Neural cell (in vitro differentiated cells): ENCODE results near the gene CAMK1D. TPM values are rescaled to one million over a fixed set of nuclear protein-coding genes. Genes with fewer than 3 reads are reported as not detected.

Experiments
- H2AFZ ChIP-seq: fragments of 200-600, 300-800 bp; sonication (generic), shearing (Covaris generic); 2 replicates; pipeline ENCODE4 v1.6.0; 2014; ENCODE audit warnings: low read depth, mild to moderate bottlenecking, antibody characterized with exemption, low read length, moderate library complexity
- H3F3A ChIP-seq: fragments of 200-600 bp; shearing (Covaris generic); 2 replicates; pipeline ENCODE4 v1.6.1; 2016; ENCODE audit warnings: mild to moderate bottlenecking, moderate library complexity, mixed read lengths, antibody characterized with exemption, low read length; ENCODE audit not compliant: insufficient read depth, poor library complexity, severe bottlenecking
- H3K27ac ChIP-seq: fragments of 200-600, 300-800 bp; sonication (generic), shearing (Covaris generic); 2 replicates; pipeline ENCODE4 v1.5.1; 2014; ENCODE audit warnings: mild to moderate bottlenecking, low read length, moderate library complexity
- H3K27me3 ChIP-seq: fragments of 300-800, 200-600 bp; sonication (generic), shearing (Covaris generic); 2 replicates; pipeline ENCODE4 v1.6.0; 2014; ENCODE audit warnings: mild to moderate bottlenecking, low read depth, low read length, moderate library complexity; ENCODE audit not compliant: insufficient read depth
- H3K36me3 ChIP-seq: fragments of 300-800, 200-600 bp; sonication (generic), shearing (Covaris generic); 2 replicates; pipeline ENCODE4 v1.5.1; 2014; ENCODE audit warnings: mild to moderate bottlenecking, antibody characterized with exemption, low read length, moderate library complexity; ENCODE audit not compliant: insufficient read depth
- H3K4me2 ChIP-seq: fragments of 300-800, 200-600 bp; sonication (generic), shearing (Covaris generic); 2 replicates; pipeline ENCODE4 v1.6.0; 2014; ENCODE audit warnings: mild to moderate bottlenecking, low read length
- H3K4me3 ChIP-seq: fragments of 300-800, 200-600 bp; sonication (generic), shearing (Covaris generic); 2 replicates; pipeline ENCODE4 v1.5.1; 2014; ENCODE audit warnings: mild to moderate bottlenecking, low read length, moderate library complexity
- H3K79me2 ChIP-seq: fragments of 200-600 bp; shearing (Covaris generic); replicated peaks from 2 replicates; pipeline ENCODE4 v1.6.0; 2014; ENCODE audit warnings: mild to moderate bottlenecking, low read length, moderate library complexity; ENCODE audit not compliant: insufficient read depth
- H3K9ac ChIP-seq: fragments of 300-800, 200-600 bp; sonication (generic), shearing (Covaris generic); 2 replicates; pipeline ENCODE4 v1.6.1; 2016; ENCODE audit warnings: mild to moderate bottlenecking, low read length, mixed read lengths
- H3K9me2 ChIP-seq: fragments of 200-600 bp; shearing (Covaris generic); 2 replicates; pipeline ENCODE4 v1.6.1; 2016; ENCODE audit warnings: mild to moderate bottlenecking, low read length, mixed read lengths; ENCODE audit not compliant: insufficient read depth
- H3K9me3 ChIP-seq: fragments of 200-600, 300-800 bp; sonication (generic), shearing (Covaris generic); 2 replicates; pipeline ENCODE4 v1.6.1; 2016; ENCODE audit warnings: mild to moderate bottlenecking, mixed run types, low read length, moderate library complexity, mixed read lengths
- H4K20me1 ChIP-seq: fragments of 200-600 bp; shearing (Covaris generic); 2 replicates; pipeline ENCODE4 v1.6.1; 2016; ENCODE audit warnings: mild to moderate bottlenecking, mixed run types; ENCODE audit not compliant: insufficient read depth
- CTCF ChIP-seq: fragments of 450-650 bp; IDR thresholded peaks from 2 replicates; pipeline ENCODE4 v1.5.1; 2014; ENCODE audit warnings: antibody characterized with exemption, mild to moderate bottlenecking, moderate library complexity; ENCODE audit not compliant: poor library complexity, severe bottlenecking
- EZH2 ChIP-seq: fragments of 200-600, 300-800 bp; shearing (Covaris generic), sonication (generic); IDR thresholded peaks from 2 replicates; pipeline ENCODE4 v1.6.1; 2014; ENCODE audit warnings: antibody characterized with exemption, low read length, borderline replicate concordance, mild to moderate bottlenecking; ENCODE audit not compliant: insufficient read depth, poor library complexity, severe bottlenecking
- MXI1 ChIP-seq: fragments of 450-650 bp; conservative IDR thresholded peaks from 2 replicates; pipeline ENCODE4 v1.6.1; 2014; ENCODE audit warnings: antibody characterized with exemption, mild to moderate bottlenecking; ENCODE audit not compliant: poor library complexity, severe bottlenecking
- POLR2AphosphoS5 ChIP-seq: IDR thresholded peaks from 2 replicates; pipeline ENCODE4 v1.6.1; 2012
- RAD21 ChIP-seq: fragments of 450-650 bp; conservative IDR thresholded peaks from 2 replicates; pipeline ENCODE4 v1.6.1; 2014; ENCODE audit warnings: antibody characterized with exemption, mild to moderate bottlenecking, moderate library complexity
- SMC3 ChIP-seq: fragments of 450-650 bp; conservative IDR thresholded peaks from 2 replicates; pipeline ENCODE4 v1.6.1; 2014; ENCODE audit warnings: antibody characterized with exemption, mild to moderate bottlenecking, moderate library complexity; ENCODE audit not compliant: poor library complexity
- polyA plus RNA-seq: library from polyadenylated mRNA; depleted of rRNA; stranded (reverse); fragments of >200 nt; gene quantifications from 2 replicates; pipeline ENCODE4 v1.2.3, GENCODE V29; 2014

Gene CAMK1D
- polyA plus RNA-seq, 1 donor from 2014 or later, result 13.8 TPM

DNA sequence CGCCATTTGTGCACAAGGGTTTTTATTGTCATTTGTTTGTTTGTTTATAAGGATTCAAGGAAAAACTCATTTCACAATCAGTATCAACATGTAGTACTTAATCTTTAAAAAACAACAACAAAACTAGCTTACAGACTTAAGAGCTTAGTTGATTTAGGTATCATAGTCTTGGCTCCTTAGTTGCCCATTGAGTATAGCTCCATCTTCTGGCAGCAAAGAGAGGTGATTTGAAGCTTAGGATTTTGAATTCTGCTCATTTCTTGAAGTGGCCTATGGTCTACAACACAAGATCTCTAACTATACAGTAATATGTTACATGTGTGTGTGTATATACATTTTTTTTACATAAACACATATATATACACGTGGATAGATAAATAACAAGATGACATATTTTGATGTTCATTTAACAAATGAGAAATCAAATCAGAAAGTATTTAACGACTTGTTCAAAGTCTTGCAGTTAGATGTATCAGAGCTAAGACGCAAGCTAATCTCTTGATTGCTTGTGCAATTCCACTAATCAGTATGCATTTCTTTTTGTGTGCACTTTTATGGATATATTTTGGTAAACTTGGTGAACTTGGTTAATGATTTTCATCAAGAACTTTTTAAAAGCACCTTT is 307.3 kb downstream of the CAMK1D start:
- TF ChIP-seq RAD21 (peak; percentile 51), SMC3 (peak; percentile 45), CTCF (peak; percentile 54), EZH2 (no peak)
- Histone ChIP-seq H3K79me2 (no peaks in the 10 kb centered on the region), H3K4me3 (no peak overlapping the region), H3K9me2 (no peaks in the 10 kb centered on the region), H3K9ac (no peak overlapping the region), H3K4me2 (no peak overlapping the region), H4K20me1 (no peaks in the 10 kb centered on the region), H3K36me3 (no peaks in the 10 kb centered on the region), H3F3A (no peaks in the 10 kb centered on the region), H3K27ac (no peak overlapping the region), H3K9me3 (peaks cover 4% of the 10 kb centered on the region), H2AFZ (no peak overlapping the region), H3K27me3 (no peaks in the 10 kb centered on the region)

DNA sequence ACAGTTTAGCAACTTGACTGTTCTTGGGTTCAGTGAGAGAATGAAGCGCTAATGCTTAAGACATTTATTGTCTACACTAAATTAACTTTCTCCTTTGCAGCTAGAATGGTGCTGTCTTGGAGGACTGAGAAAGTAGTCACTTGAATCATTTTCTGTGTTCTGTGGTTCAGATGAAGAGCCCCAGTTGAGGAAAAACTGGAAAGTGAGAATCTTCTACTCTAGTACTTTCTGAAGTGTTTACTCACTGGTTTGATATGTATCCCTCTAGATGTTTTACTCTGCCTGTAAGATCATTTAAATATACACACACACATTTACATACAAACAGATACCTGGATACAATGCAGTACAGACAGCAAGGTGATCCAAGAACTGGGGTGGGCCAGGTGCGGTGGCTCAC is 308.1 kb downstream of the CAMK1D start:
- Histone ChIP-seq H3K9me3 (peaks cover 4% of the 10 kb centered on the region), H3K27ac (no peak overlapping the region), H3K4me3 (no peak overlapping the region), H3K9me2 (no peaks in the 10 kb centered on the region), H3K79me2 (no peaks in the 10 kb centered on the region), H4K20me1 (no peaks in the 10 kb centered on the region), H2AFZ (no peak overlapping the region), H3F3A (no peaks in the 10 kb centered on the region), H3K9ac (no peak overlapping the region), H3K4me2 (no peak overlapping the region), H3K27me3 (no peaks in the 10 kb centered on the region), H3K36me3 (no peaks in the 10 kb centered on the region)
- TF ChIP-seq MXI1 (no peak), POLR2AphosphoS5 (no peak), CTCF (no peak)

DNA sequence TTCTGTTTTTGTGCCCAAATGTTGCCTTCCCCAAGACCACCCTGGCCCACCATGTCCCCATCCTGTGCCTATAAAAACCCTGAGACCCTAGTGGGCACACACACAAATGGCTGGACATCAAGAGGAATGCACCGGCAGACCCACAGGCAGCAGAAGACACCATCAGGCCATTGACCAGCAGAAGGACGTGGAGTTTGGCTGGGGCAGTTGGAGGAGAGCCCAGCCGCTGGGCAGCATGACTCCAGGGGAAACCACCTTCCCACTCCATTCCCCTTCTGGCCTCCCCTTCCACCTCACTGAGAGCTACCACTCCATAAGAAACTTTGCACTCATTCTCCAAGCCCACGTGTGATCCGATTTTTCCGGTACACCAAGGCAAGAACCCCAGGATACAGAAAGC is 309.2 kb downstream of the CAMK1D start:
- Histone ChIP-seq H3K9ac (no peak overlapping the region), H3K79me2 (no peaks in the 10 kb centered on the region), H3K27me3 (no peaks in the 10 kb centered on the region), H2AFZ (no peak overlapping the region), H4K20me1 (no peaks in the 10 kb centered on the region), H3K27ac (no peak overlapping the region), H3K9me2 (no peaks in the 10 kb centered on the region), H3K4me3 (no peak overlapping the region), H3F3A (no peaks in the 10 kb centered on the region), H3K9me3 (peaks cover 4% of the 10 kb centered on the region), H3K4me2 (no peak overlapping the region), H3K36me3 (no peaks in the 10 kb centered on the region)
- no peak for TF ChIP-seq EZH2
- TF ChIP-seq CTCF, result no peak
- TF ChIP-seq SMC3, result no peak
